GM19351 (cell line): ENCODE data around the gene EIF6.

ENCODE experiments used
- ATAC-seq: cut with Tn5 transposase; IDR thresholded peaks from one replicate; pipeline ENCODE4 v1.9.1; 2021; ENCODE audit warnings: mild to moderate bottlenecking, moderate library complexity; ENCODE audit not compliant: unreplicated experiment

The EIF6 gene

GRCh38 chr20:35314816-35315631, 30.5 kb upstream of the EIF6 start:
- no peak for ATAC-seq

GRCh38 chr20:35312318-35312717, 27.7 kb upstream of the EIF6 start:
- no peak for ATAC-seq

- ATAC-seq = no peak
Observed at GRCh38 chr20:35311822-35312221, 27.2 kb upstream of the EIF6 start.

DNA sequence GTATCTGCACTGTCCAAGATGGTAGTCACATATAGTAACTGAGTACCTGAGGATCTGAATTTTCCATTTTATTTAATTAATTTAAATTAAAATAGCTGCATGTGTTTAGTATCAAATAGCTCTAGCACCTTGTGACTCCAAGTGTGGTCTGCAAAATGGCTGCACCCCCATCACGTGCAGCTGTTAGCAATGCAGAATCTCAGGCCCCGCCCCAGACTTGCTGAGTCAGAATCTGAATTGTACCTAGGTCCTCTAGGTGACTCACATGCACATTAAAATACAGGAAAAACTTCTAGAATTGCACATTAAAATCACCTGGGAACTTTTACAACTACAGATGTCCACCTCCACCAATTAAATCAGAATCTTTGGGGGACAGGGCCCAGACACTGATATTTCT, 26.8 kb upstream of the EIF6 start:
- no peak for ATAC-seq

DNA sequence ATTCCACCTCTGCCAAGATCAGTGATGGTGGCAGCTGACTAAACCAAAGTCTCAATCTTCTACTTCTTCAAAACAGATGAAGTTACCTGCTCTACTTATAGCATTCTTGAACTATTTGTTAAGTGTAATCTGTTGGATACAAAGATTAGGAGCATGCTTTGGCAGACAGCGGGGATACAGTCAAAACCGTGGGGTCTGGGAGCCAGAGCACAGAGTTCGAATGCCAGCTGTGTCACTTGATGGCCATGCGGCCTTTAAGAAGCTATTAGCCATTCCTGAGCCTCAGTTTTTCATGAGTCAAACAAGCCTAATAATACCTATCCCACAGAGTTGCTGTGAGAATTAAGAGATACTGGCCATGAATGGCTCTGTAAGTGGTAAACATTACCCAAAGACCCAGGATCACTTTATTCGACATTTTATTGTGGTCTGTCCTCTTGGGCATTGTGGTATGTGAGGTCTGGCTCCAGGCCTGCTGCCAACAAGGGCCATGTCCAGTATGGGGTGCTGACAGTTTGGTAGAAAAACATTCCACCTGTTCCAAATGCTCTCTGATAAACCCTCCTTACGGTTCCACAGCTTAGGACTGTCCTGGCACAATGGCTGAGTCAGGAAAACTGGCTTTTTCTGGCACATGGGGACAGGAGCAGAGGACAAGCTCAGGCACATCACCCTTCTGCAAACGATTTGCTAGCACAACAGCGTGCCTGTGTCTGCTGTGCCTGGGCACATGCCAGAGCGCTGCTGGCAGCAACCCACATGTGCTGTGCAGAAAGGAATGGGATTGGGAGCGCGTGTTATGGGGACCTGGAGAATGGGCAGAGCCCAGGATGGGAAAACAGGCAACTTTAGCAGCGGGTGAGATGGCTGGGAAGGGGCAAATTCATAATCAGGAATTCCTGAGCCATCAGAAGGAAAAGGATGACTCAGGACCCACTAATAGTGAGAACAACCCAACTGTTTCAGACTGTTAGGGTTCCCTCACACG, 23.4 kb upstream of the EIF6 start:
- ATAC-seq = no peak

GRCh38 chr20:35306931-35307517, 22.5 kb upstream of the EIF6 start:
- no peak for ATAC-seq

DNA sequence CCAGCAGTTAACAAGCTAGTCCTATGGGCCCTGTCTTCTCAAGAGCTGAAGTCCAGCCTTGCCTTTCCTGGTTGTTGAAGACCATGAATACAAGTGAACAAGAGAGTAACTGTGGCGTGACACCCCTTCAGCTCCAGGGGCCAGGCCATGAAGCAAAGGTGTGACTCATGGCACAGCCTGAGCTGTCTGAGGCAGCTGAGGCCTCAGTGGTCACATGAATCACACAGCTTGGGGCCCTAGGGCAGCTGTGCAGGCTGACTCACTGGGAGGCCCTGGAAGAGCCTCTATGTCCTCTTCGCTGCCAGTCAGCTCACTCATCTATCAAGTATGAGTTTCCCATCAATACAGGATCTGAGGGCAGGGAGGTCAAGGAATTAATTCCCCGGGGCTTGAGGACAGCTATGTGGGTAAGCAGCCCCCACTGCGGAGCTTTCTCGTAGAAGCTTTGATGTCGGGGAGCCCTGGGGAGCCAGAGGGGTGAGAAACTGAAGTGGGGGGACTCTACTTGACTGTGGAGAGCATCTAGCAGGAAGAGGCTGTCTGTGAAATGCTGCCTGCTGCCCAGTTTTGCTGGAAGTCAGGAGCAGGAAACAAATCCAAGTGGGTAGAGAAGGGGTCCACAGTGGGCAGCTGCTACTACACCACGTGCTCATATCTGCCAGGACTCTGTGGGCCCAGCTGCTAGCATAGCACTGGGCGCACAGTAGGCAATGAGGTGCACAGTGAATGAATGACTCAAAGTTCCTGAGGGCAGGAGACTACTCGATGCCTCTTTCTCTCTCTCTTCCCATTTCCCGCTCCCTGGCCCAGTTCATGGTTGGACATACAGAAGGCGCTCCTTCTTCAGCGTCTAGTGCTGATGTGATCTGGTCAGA, 21.3 kb upstream of the EIF6 start:
- no peak for ATAC-seq

DNA sequence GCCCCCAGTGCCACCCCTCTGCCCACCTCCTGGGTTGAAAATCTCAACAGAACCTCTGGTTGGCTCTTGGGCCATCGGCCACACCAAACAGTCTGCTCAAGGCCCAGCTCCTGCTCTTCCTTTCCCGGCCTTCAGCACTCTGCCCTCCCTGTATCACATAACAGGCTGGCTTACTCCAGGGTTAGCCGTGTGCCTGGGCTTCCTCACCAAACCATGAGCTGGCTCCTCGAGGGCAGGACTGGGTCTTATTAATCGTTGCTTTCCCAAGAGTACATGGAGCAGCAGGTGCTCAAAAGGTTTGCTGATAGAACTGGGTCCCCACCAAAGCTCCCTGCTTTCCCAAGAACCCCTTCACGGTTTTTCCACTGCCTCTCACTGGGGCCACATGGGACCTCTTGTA, 20.4 kb upstream of the EIF6 start:
- ATAC-seq = no peak

GRCh38 chr20:35303735-35304491, 19.3 kb upstream of the EIF6 start:
- no peak for ATAC-seq

- no peak for ATAC-seq
Observed at GRCh38 chr20:35303382-35303734, 18.8 kb upstream of the EIF6 start.

DNA sequence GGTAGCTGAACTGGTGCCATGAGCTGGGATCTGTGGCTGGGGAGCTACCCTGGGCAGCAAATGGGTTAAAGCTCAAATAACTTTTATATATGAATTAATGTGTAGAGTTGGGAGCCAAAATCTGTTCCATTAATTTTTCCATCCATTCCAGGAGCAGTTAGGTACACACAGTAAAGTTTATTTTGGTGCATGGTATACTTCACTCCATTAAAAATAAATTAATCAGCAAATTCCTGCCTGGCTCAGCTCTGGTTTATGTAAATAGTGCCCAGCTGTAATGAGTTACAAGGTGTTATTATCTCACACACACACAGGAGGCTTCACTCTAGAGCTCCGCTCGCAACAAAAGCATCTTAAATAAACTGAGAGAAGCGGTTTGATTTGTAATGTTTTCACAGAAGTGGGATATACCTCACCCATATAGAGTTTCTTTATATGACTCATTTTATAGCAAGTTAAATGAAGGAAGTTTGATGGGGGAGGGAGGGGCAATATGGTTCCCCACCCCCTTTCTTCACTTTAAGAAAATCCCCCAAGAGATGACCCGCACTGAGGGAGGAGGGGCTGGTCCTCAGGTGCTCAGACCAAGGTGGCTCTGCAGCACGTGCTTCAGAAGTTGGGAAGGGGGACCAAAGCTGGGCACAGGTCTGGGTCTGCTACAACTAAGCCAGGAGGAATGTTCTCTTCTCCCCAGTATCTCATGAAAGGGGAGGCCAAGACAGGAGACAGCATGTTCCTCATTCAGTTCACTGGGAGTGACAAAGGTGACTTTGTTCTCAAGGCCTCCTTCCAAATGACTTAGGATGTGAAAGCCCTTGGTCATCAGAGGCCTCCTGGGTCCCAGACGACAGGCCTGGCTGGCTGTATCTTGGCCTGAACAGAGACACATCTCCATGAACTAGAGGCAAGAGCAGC, 18.1 kb upstream of the EIF6 start:
- ATAC-seq = no peak

- no peak for ATAC-seq
Observed at GRCh38 chr20:35301426-35301825, 16.9 kb upstream of the EIF6 start.

DNA sequence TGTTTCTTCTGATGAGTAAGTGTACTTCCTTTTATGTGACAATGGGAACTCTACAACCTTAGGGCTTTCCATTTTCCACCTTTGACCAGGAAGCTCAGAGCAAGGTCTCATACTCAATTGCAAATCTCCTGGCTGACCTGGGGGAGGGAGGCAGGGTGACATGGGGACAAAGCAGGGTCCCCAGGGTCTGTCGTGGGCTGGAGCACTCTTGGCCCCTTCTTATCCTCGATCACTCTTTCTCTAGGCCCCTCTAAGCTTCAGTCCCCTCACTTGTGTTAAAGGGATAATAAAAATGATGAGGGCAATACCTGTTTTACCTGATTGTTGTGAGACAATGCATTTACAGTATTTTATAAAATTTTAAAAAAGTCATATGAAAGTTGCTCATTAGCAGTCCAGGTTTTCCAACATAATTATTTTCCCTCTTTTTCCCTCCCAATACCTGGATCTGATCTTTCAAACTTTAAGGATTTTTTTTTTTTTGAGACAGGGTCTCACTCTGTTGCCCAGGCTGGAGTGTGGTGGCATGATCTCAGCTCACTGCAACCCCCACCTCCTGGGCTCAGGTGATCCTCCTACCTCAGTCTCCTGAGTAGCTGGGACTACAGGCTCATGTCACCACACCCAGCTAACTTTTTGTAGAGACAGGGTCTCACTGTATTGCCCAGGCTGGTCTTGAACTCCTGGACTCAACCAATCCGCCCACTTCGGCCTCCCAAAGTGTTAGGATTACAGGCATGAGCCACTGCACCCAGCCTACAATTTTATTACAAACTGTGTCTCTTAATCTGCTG, 16.1 kb upstream of the EIF6 start:
- no peak for ATAC-seq

GRCh38 chr20:35299780-35300179, 15.2 kb upstream of the EIF6 start:
- ATAC-seq = no peak

DNA sequence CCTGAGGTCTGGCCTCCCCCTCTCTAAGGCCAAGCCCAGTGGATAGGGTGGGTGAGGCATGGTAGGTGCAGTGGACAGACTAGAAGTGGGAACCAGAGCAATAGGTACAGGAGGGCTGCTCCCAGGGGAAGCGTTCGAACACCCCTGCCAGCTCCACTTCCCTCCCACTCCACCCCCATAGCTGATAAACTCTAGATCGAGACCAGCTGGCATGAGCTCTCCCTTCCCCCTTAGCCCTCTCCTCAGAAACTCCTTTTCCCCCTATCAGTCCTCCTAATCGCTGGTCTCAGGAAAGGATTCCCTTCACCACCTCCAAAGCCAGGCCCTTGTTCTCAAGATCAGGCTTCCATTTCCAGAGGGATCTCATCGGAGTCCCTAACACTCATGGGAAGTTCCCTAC, 13.7 kb upstream of the EIF6 start:
- ATAC-seq = no peak

DNA sequence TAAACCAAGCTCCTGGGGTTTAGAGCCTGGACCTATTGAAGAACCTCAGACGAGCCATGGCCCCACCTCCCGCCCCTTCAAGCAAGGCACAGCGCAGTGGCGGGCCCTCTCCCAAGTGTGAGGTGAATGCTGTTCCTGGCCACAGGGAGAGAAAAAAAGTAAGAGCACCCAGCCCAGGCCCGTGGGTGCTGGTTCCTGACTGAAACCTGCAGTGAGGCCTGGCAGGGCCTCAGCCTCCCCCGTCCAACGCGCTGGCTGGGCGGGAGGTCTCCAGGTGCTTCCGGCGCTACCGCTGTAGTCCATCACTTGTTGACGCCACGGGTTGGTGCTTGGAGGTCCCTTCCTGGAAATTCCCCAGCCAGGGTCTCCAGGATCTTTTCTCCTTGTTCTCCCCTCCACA, 13.2 kb upstream of the EIF6 start:
- ATAC-seq = no peak

DNA sequence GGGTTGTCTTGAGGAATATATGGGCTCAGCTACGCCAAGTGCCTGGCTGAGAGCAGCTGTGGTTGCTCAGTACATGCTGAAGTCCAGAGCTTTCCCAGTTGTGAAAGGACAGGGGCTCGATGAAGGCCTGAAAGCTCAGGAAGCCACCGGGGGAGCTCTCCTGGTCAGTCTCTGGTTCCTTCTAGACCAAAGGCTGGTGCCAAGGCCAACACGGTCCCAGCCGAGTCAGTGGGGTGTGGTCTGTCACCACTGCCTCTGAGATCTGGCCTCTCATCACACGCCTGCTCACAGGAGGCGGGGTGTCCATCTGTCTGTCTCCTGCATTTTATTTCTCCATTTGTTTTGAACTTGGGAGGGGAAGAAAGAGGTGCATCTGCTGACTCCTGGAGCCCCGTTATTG, 12.6 kb upstream of the EIF6 start:
- ATAC-seq = no peak

DNA sequence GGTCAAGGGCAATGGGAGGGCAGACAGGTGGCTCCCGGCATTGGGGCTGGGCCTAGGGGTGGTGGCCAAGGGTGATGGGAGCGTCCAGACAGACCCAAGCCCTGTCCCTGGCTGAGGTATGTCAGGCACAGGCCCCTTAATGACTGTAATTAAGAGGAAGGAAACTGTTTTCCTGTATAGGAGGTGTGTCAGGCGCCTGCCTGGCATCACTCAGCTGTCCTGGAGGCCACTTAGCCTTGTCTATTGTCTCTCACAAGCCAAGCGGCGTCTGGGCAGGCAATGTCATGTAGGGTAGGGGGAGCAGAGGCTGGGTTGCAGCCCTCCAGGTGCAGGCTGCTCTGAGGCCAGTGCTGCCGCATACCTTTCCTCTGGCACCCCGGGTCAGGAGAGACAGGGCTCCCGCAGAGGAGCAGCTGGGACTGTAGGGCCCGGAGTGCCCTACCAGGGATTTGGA, 11.6 kb upstream of the EIF6 start:
- no peak for ATAC-seq
